Esophagus squamous epithelium (tissue), 4 donors: ENCODE data around the gene RNF17.

Experiments
- CTCF ChIP-seq, 6 experiments: fragments of 450-650 bp in 4 of 6; fragments of 200-600 bp in 2 of 6; sonication (generic) in 2 of 6; IDR thresholded peaks; one replicate each; pipeline ENCODE4 v1.5.1; 2016 to 2019; ENCODE audit warnings: antibody characterized with exemption in 6 of 6, mild to moderate bottlenecking in 4 of 6, moderate library complexity in 4 of 6
- POLR2A ChIP-seq, 4 donors: fragments of 450-650 bp; IDR thresholded peaks; one replicate each; pipeline ENCODE4 v1.6.1; 2017; ENCODE audit warnings: antibody characterized with exemption in 4 of 4, mild to moderate bottlenecking in 4 of 4, moderate library complexity in 3 of 4

DNA sequence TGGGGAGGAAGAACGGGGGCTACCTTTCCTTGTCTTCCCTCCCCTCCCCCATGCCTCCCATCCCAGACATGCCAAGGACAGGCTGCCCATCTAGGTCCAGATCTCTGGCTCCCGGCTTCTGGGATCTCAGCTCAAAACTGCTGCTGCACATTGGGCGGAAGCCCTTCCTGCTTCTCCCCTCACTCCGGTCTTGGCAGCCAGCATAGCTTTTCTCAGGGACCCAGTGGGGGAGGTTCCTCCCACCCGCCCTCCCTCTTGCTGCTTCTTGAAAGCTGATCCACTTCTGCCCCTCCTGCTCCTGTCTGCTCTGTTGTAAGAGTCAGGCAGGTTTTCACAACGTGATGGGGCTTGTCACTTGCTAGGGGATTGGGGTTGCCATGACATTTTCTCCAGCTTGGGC, 21.7 kb upstream of the RNF17 start:
- no peak for TF ChIP-seq CTCF (IDR thresholded peaks at IDR 0.05)
- no peak for TF ChIP-seq POLR2A (IDR thresholded peaks at IDR 0.05)
